Body of pancreas (tissue), 4 donors: ENCODE measurements around the gene NKD2. TPM values are rescaled to one million over a fixed set of nuclear protein-coding genes. Genes with fewer than 3 reads are reported as not detected.
A peak's percentile ranks its signal among the peaks of the same experiment; 100 is the strongest.

ENCODE experiments used
- ATAC-seq: fragments of 150-250 bp; one replicate; pipeline ENCODE4 v1.9.1; 2016
- DNase-seq, 4 donors: peaks; one replicate each; pipeline ENCODE4 v3.0.0-alpha.2; 2019
- H3K27ac ChIP-seq, 4 donors: fragments of 200-600 bp; sonication (generic); 1 replicate in 3 of 4; 2 replicates in 1 of 4; pipeline versions ENCODE4 v1.5.1 to v1.6.1; 2016 to 2019; ENCODE audit warnings: mild to moderate bottlenecking in 1 of 4, mixed read lengths in 1 of 4, moderate library complexity in 1 of 4
- H3K27me3 ChIP-seq, 2 donors: fragments of 200-600 bp; sonication (generic); one replicate each; pipeline ENCODE4 v1.6.0; 2016; ENCODE audit warnings: mild to moderate bottlenecking in 1 of 2
- H3K36me3 ChIP-seq, 2 donors: fragments of 200-600 bp; sonication (generic); replicated peaks in 1 of 2; 2 replicates each; pipeline ENCODE4 v1.5.1; 2016; ENCODE audit warnings: low read depth in 2 of 2; ENCODE audit not compliant: insufficient read depth in 1 of 2
- H3K4me1 ChIP-seq: fragments of 200-600 bp; sonication (generic); one replicate; pipeline ENCODE4 v1.6.0; 2016
- H3K4me3 ChIP-seq, 2 donors: fragments of 200-600 bp; sonication (generic); 1 replicate in 1 of 2; 2 replicates in 1 of 2; pipeline ENCODE4 v1.5.1; 2016 to 2019
- H3K9me3 ChIP-seq, 3 donors: fragments of 200-600 bp; sonication (generic); 1 replicate in 2 of 3; 2 replicates in 1 of 3; pipeline ENCODE4 v1.5.1; 2016
- CTCF ChIP-seq, 7 experiments: fragments of 450-650 bp in 4 of 7; fragments of 200-600 bp in 3 of 7; sonication (generic) in 3 of 7; IDR thresholded peaks; one replicate each; pipeline ENCODE4 v1.5.1; 2016 to 2019; ENCODE audit warnings: antibody characterized with exemption in 7 of 7
- POLR2A ChIP-seq, 3 donors: fragments of 450-650 bp; IDR thresholded peaks; one replicate each; pipeline ENCODE4 v1.6.1; 2016; ENCODE audit warnings: antibody characterized with exemption in 3 of 3, mild to moderate bottlenecking in 2 of 3
- WGBS, 2 donors: methylation state at CpG; one replicate each; pipeline ENCODE4 v1.1.5; 2017; 5-methylcytosine and 5-hydroxymethylcytosine counted together
- intact Hi-C: fragments of 100-400 bp; cut with DNase I; formaldehyde crosslinking; loops from one replicate; pipeline ENCODE4 v1.15.1; 2023
- total RNA-seq, 2 donors: library from RNA; depleted of rRNA; stranded (reverse); fragments of >200 nt; gene quantifications; one replicate each; pipeline ENCODE4 v1.1.0, GENCODE V29; 2016

NKD2 gene
- total RNA-seq, 2 donors from 2014 or later = 4.2 to 12.2 TPM

- DNase-seq (no peak), ATAC-seq (no peak)
These were observed 21.5 kb downstream of the NKD2 start for GRCh38 chr5:1029945-1030625.

DNA sequence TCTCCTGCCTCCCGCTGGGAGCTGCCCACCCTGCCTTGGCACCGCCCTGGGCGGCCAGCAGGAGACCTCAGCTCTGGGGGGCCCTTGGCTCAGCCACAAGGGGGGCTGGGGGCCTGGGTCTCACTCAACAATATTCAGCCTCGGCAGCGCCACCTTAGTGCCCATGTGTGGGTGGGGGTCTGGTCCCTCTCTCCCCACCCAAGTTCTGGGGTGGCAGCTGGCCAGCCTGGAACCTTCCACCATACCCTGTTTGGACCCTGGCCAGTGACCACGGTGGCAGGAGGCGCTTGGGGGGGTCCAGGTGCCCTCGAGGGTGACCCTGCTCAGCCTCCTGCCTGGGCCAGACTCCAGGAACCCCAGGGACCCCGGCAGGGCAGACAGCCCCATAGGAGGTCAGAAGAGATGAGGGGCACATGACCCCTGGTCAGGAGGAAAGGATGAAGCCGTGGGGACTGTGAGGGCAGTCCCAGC lies 22.2 kb downstream of the NKD2 start:
- no peaks in the 10 kb centered on the region for H3K36me3 ChIP-seq
- no peaks in the 10 kb centered on the region for H3K9me3 ChIP-seq
- no peaks in the 10 kb centered on the region for H3K4me1 ChIP-seq
- no peak for TF ChIP-seq CTCF (IDR thresholded peaks at IDR 0.05)
- no peak for TF ChIP-seq POLR2A (IDR thresholded peaks at IDR 0.05)
- intact Hi-C loops = no loop called here
- ATAC-seq = no peak
- H3K27me3 ChIP-seq = no peaks in the 10 kb centered on the region
- no peak overlapping the region for H3K4me3 ChIP-seq
- WGBS, 2 donors = 64% methylated on average over 9 of the region's 10 CpGs; no CpG with 5 or more reads in 1 of the 2 donors
- no peak overlapping the region for H3K27ac ChIP-seq
- DNase-seq = peak in 1 of 4 donors; percentile 3

More at GRCh38 chr5:1029945-1030625, 21.5 kb downstream of the NKD2 start:
- Histone ChIP-seq H3K27me3 (no peaks in the 10 kb centered on the region), H3K4me3 (no peak overlapping the region), H3K4me1 (no peaks in the 10 kb centered on the region), H3K27ac (no peak overlapping the region), H3K9me3 (no peaks in the 10 kb centered on the region), H3K36me3 (no peaks in the 10 kb centered on the region)
- intact Hi-C loops = no loop called here
- no peak for TF ChIP-seq CTCF (IDR thresholded peaks at IDR 0.05)
- no peak for TF ChIP-seq POLR2A (IDR thresholded peaks at IDR 0.05)
- WGBS, 2 donors = 64 to 65% methylated on average over 4 to 8 of the region's 10 CpGs

DNA sequence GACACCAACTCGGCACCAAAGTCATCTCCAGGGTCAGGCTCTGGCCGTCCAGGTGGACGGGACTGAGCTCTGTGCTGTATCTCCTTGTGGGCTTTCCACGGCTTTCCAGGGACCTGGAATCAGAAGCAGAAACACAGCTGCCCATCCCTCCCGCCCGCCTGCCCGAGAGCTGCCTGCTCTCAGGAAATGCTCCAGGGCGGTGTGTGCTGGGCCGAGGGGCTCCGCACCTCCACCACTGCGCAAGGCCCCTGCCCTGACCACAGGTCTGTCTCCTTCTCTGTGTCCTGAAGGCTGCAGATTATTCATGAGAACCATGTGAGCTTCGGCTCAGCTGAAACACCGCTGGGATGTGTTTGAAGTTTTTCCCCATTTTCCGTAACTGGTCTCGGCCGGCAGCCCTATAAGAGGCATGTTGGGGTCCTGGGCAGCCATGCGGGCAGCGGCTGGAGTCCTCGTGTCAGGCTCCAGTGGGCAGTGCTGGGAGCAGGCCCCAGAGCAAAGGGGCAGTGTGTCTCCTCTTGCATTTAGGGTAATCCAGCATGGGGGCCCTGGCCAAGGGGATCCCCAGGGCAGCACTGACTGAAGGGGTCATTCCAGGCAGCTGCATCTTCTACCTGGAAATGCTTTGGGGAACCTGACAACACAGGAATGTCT lies 22.8 kb downstream of the NKD2 start:
- H3K4me3 ChIP-seq = no peak overlapping the region
- no peaks in the 10 kb centered on the region for H3K9me3 ChIP-seq
- TF ChIP-seq POLR2A (IDR thresholded peaks at IDR 0.05) (no peak), CTCF (IDR thresholded peaks at IDR 0.05) (no peak)
- intact Hi-C loops = no loop called here
- H3K27me3 ChIP-seq = no peaks in the 10 kb centered on the region
- WGBS, 2 donors = 71 to 87% methylated on average over 10 to 19 of the region's 19 CpGs
- DNase-seq (peak in 1 of 4 donors; percentile 4), ATAC-seq (no peak)
- no peaks in the 10 kb centered on the region for H3K4me1 ChIP-seq
- H3K27ac ChIP-seq = no peak overlapping the region
- no peaks in the 10 kb centered on the region for H3K36me3 ChIP-seq

- Histone ChIP-seq H3K36me3 (no peaks in the 10 kb centered on the region), H3K4me3 (no peak overlapping the region), H3K9me3 (no peaks in the 10 kb centered on the region), H3K27me3 (no peaks in the 10 kb centered on the region), H3K27ac (no peak overlapping the region), H3K4me1 (no peaks in the 10 kb centered on the region)
- intact Hi-C loops = no loop called here
- TF ChIP-seq POLR2A (IDR thresholded peaks at IDR 0.05) = no peak
- TF ChIP-seq CTCF (IDR thresholded peaks at IDR 0.05) = no peak
- WGBS, 2 donors = 84 to 88% methylated on average over 11 to 16 of the region's 16 CpGs
- DNase-seq (no peak), ATAC-seq (no peak)
These were observed 23.4 kb downstream of the NKD2 start for GRCh38 chr5:1032011-1032410.
